ENCODE results near the gene MT1B. TPM values are rescaled to one million over a fixed set of nuclear protein-coding genes. Genes with fewer than 3 reads are reported as not detected.
A peak's percentile ranks its signal among the peaks of the same experiment; 100 is the strongest.

Gene MT1B
- total RNA-seq, 1 donor from 2014 or later = not detected

- TF ChIP-seq EZH2 (IDR thresholded peaks at IDR 0.05; ENCODE audit: insufficient read depth, low read length) = no peak
- TF ChIP-seq, protein P1, sequence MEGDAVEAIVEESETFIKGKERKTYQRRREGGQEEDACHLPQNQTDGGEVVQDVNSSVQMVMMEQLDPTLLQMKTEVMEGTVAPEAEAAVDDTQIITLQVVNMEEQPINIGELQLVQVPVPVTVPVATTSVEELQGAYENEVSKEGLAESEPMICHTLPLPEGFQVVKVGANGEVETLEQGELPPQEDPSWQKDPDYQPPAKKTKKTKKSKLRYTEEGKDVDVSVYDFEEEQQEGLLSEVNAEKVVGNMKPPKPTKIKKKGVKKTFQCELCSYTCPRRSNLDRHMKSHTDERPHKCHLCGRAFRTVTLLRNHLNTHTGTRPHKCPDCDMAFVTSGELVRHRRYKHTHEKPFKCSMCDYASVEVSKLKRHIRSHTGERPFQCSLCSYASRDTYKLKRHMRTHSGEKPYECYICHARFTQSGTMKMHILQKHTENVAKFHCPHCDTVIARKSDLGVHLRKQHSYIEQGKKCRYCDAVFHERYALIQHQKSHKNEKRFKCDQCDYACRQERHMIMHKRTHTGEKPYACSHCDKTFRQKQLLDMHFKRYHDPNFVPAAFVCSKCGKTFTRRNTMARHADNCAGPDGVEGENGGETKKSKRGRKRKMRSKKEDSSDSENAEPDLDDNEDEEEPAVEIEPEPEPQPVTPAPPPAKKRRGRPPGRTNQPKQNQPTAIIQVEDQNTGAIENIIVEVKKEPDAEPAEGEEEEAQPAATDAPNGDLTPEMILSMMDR (IDR thresholded peaks at IDR 0.05; ENCODE audit: insufficient read depth, low read depth, low read length) = no peak
- no peak overlapping the region for H2AFZ ChIP-seq (ENCODE audit: low read depth, low read length)
- no peak overlapping the region for H3K27ac ChIP-seq (ENCODE audit: low read depth, low read length)
- no peaks in the 10 kb centered on the region for H3K79me2 ChIP-seq (ENCODE audit: insufficient read depth, low read length)
- Mint-ChIP-seq H3K36me3 (ENCODE audit: low read depth, unreplicated experiment) (no peaks in the 10 kb centered on the region), H3K9me3 (ENCODE audit: unreplicated experiment) (no peaks in the 10 kb centered on the region), H3K27ac (ENCODE audit: unreplicated experiment) (no peak overlapping the region), H3K4me1 (ENCODE audit: low read depth, unreplicated experiment) (peaks cover 1% of the 10 kb centered on the region), H3K4me3 (ENCODE audit: unreplicated experiment) (no peak overlapping the region), H3K27me3 (ENCODE audit: low read depth, unreplicated experiment) (peaks cover 83% of the 10 kb centered on the region)
- H3K4me3 ChIP-seq (ENCODE audit: insufficient read depth, low read depth, low read length) = no peak overlapping the region
- no peaks in the 10 kb centered on the region for H3K36me3 ChIP-seq (ENCODE audit: insufficient read depth, low read length)
- no peaks in the 10 kb centered on the region for H3K9me3 ChIP-seq (ENCODE audit: insufficient read depth, low read depth, low read length)
- H4K20me1 ChIP-seq (ENCODE audit: insufficient read depth, low read length) = no peaks in the 10 kb centered on the region
- H3K4me1 ChIP-seq (ENCODE audit: insufficient read depth, low read length) = peaks cover 4% of the 10 kb centered on the region
- no peak for DNase-seq (ENCODE audit: low read depth)
- FAIRE-seq = no peak
- H3K27me3 ChIP-seq (ENCODE audit: insufficient read depth, low read length) = peaks cover 58% of the 10 kb centered on the region
- no peak overlapping the region for H3K4me2 ChIP-seq (ENCODE audit: low read length)
- no peak overlapping the region for H3K9ac ChIP-seq (ENCODE audit: low read length)
Measured at GRCh38 chr16:56652600-56652999, 914 bp downstream of the MT1B start.

DNA sequence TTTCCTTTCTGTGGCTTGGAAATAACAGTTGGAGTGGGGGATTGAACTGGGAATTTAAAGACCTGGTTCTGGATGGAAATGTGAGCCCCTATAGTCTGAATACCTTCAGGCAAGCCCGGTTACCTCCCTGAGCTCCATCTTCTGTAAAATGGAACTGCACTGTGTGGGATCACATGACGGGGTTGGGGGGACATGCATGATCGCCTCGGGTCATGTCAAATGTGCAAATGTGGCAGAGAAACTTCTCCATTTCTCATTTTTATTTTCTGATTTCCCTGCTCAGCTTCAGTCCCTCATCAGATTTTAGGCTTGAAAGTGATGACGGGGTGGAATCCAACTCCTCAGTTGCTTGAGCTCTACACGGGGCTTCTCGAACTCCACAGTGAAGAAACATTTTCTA, 1.5 kb downstream of the MT1B start:
- Histone ChIP-seq H3K9me3 (ENCODE audit: insufficient read depth, low read depth, low read length) (no peaks in the 10 kb centered on the region), H2AFZ (ENCODE audit: low read depth, low read length) (no peak overlapping the region), H3K9ac (ENCODE audit: low read length) (no peak overlapping the region), H3K4me1 (ENCODE audit: insufficient read depth, low read length) (peaks cover 9% of the 10 kb centered on the region), H3K4me2 (ENCODE audit: low read length) (no peak overlapping the region), H3K27me3 (ENCODE audit: insufficient read depth, low read length) (peaks cover 55% of the 10 kb centered on the region), H3K79me2 (ENCODE audit: insufficient read depth, low read length) (no peaks in the 10 kb centered on the region), H3K27ac (ENCODE audit: low read depth, low read length) (no peak overlapping the region), H3K36me3 (ENCODE audit: insufficient read depth, low read length) (no peaks in the 10 kb centered on the region), H3K4me3 (ENCODE audit: insufficient read depth, low read depth, low read length) (no peak overlapping the region), H4K20me1 (ENCODE audit: insufficient read depth, low read length) (no peaks in the 10 kb centered on the region)
- TF ChIP-seq EZH2 (IDR thresholded peaks at IDR 0.05; ENCODE audit: insufficient read depth, low read length) = no peak
- TF ChIP-seq, protein P1 (IDR thresholded peaks at IDR 0.05; ENCODE audit: insufficient read depth, low read depth, low read length) = no peak
- H3K4me1 Mint-ChIP-seq (ENCODE audit: low read depth, unreplicated experiment) = peaks cover 1% of the 10 kb centered on the region
- no peaks in the 10 kb centered on the region for H3K9me3 Mint-ChIP-seq (ENCODE audit: unreplicated experiment)
- no peaks in the 10 kb centered on the region for H3K36me3 Mint-ChIP-seq (ENCODE audit: low read depth, unreplicated experiment)
- H3K4me3 Mint-ChIP-seq (ENCODE audit: unreplicated experiment) = no peak overlapping the region
- DNase-seq (ENCODE audit: low read depth) = no peak
- no peak overlapping the region for H3K27ac Mint-ChIP-seq (ENCODE audit: unreplicated experiment)
- peaks cover 84% of the 10 kb centered on the region for H3K27me3 Mint-ChIP-seq (ENCODE audit: low read depth, unreplicated experiment)
- no peak for FAIRE-seq

DNA sequence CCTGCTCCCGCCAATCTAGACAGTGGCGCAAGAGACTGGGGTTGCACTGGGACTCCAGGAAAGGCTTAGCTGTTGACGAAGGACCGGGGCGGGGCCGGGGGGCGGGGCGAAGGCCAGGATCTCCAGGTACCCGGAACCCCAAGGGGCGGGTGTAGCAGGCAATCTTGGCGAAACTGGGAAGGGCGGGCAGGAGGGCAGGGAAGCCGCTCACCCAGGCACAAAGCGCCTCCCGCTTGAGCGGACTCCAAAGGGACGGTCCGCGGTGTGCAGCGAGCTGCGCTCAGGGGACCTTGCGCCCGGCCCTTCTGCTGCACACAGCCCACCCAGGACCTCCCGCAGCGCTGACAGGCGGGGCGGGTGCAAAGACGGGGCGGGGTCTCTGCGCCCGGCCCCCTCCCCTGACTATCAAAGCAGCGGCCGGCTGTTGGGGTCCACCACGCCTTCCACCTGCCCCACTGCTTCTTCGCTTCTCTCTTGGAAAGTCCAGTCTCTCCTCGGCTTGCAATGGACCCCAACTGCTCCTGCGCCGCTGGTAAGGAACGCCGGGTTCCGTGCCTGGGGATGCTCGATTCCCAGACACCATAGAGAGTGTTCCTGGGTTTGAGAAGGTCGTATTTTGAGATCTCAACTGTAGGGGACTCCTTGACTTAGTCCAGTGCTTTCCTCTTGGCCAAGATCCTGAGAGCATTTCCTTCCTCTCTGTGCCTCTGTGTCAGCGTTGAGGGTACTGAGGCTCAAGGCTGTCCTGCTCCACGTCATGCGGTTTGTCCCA, 6.1 kb downstream of the MT1B start, which contains the start of gene MT1F:
Gene MT1F (plus strand): TSS at position 405 of the 772 bp plus-strand sequence. CDS start 100 bp downstream, at position 505.
- DNase-seq (ENCODE audit: low read depth) = peak; percentile 15
- FAIRE-seq = no peak

More for the DNA sequence above, 6.1 kb downstream of the MT1B start, which contains the start of gene MT1F:
- no peaks in the 10 kb centered on the region for H3K79me2 ChIP-seq (ENCODE audit: insufficient read depth, low read length)
- Mint-ChIP-seq H3K27ac (ENCODE audit: unreplicated experiment) (no peak within 1 kb of the TSS), H3K9me3 (ENCODE audit: unreplicated experiment) (no peaks in the 10 kb centered on the region), H3K36me3 (ENCODE audit: low read depth, unreplicated experiment) (no peaks in the 10 kb centered on the region), H3K27me3 (ENCODE audit: low read depth, unreplicated experiment) (peaks cover 83% of the 10 kb centered on the region), H3K4me3 (ENCODE audit: unreplicated experiment) (peak within 1 kb of the TSS; percentile 82), H3K4me1 (ENCODE audit: low read depth, unreplicated experiment) (peaks cover 1% of the 10 kb centered on the region)
- peak within 1 kb of the TSS; percentile 75 for H3K4me2 ChIP-seq (ENCODE audit: low read length)
- H3K27me3 ChIP-seq (ENCODE audit: insufficient read depth, low read length) = peaks cover 59% of the 10 kb centered on the region
- TF ChIP-seq, protein P1 (IDR thresholded peaks at IDR 0.05; ENCODE audit: insufficient read depth, low read depth, low read length) = no peak
- TF ChIP-seq EZH2 (IDR thresholded peaks at IDR 0.05; ENCODE audit: insufficient read depth, low read length) = no peak
- H3K4me3 ChIP-seq (ENCODE audit: insufficient read depth, low read depth, low read length) = peak within 1 kb of the TSS; percentile 31
- peak within 1 kb of the TSS; percentile 16 for H3K9ac ChIP-seq (ENCODE audit: low read length)
- no peaks in the 10 kb centered on the region for H3K36me3 ChIP-seq (ENCODE audit: insufficient read depth, low read length)
- H3K27ac ChIP-seq (ENCODE audit: low read depth, low read length) = no peak within 1 kb of the TSS
- no peaks in the 10 kb centered on the region for H4K20me1 ChIP-seq (ENCODE audit: insufficient read depth, low read length)
- peaks cover 14% of the 10 kb centered on the region for H3K4me1 ChIP-seq (ENCODE audit: insufficient read depth, low read length)
- no peaks in the 10 kb centered on the region for H3K9me3 ChIP-seq (ENCODE audit: insufficient read depth, low read depth, low read length)
- peak within 1 kb of the TSS; percentile 63 for H2AFZ ChIP-seq (ENCODE audit: low read depth, low read length)
